Parathyroid adenoma (tissue), 2 donors: ENCODE measurements around the gene ALDH4A1.

ENCODE experiments used
- H2AFZ ChIP-seq: fragments of 300-600 bp; sonication (generic); one replicate; pipeline ENCODE4 v1.7.0; 2017; ENCODE audit warnings: antibody characterized with exemption, mild to moderate bottlenecking
- H3K27ac ChIP-seq: fragments of 300-600 bp; sonication (generic); one replicate; pipeline ENCODE4 v1.7.0; 2017
- H3K27me3 ChIP-seq: fragments of 300-600 bp; sonication (generic); one replicate; pipeline ENCODE4 v1.7.0; 2017; ENCODE audit warnings: low read length; ENCODE audit not compliant: control insufficient read depth, insufficient read depth
- H3K36me3 ChIP-seq: fragments of 300-600 bp; sonication (generic); one replicate; pipeline ENCODE4 v1.7.0; 2017; ENCODE audit warnings: low read length; ENCODE audit not compliant: control insufficient read depth, insufficient read depth
- H3K4me1 ChIP-seq: fragments of 300-600 bp; sonication (generic); one replicate; pipeline ENCODE4 v1.7.0; 2017; ENCODE audit warnings: control low read depth
- H3K4me2 ChIP-seq: fragments of 300-600 bp; sonication (generic); one replicate; pipeline ENCODE4 v1.7.0; 2017; ENCODE audit warnings: low read length
- H3K4me3 ChIP-seq: fragments of 300-600 bp; sonication (generic); one replicate; pipeline ENCODE4 v1.7.0; 2017; ENCODE audit warnings: low read depth, low read length
- H3K79me2 ChIP-seq: fragments of 300-600 bp; sonication (generic); one replicate; pipeline ENCODE4 v1.7.0; 2017; ENCODE audit warnings: control low read depth
- H3K9ac ChIP-seq: fragments of 300-600 bp; sonication (generic); one replicate; pipeline ENCODE4 v1.7.0; 2017; ENCODE audit warnings: mild to moderate bottlenecking
- H3K9me3 ChIP-seq: fragments of 300-600 bp; sonication (generic); one replicate; pipeline ENCODE4 v1.7.0; 2017; ENCODE audit warnings: low read length; ENCODE audit not compliant: control insufficient read depth
- CTCF ChIP-seq: fragments of 300-600 bp; sonication (generic); IDR thresholded peaks from one replicate; pipeline ENCODE4 v1.7.0; 2017; ENCODE audit warnings: antibody characterized with exemption, mild to moderate bottlenecking
- donor health status: primary hyperparathyroidism.

ALDH4A1 gene

GRCh38 chr1:18879215-18879790 lies 23.1 kb downstream of the ALDH4A1 start:
- no peak overlapping the region for H2AFZ ChIP-seq
- H3K27me3 ChIP-seq, result no peaks in the 10 kb centered on the region
- TF ChIP-seq CTCF, result no peak
- no peaks in the 10 kb centered on the region for H3K36me3 ChIP-seq
- H3K4me1 ChIP-seq, result no peaks in the 10 kb centered on the region
- H3K4me2 ChIP-seq, result no peak overlapping the region
- no peak overlapping the region for H3K9ac ChIP-seq
- no peaks in the 10 kb centered on the region for H3K9me3 ChIP-seq
- no peak overlapping the region for H3K27ac ChIP-seq
- no peaks in the 10 kb centered on the region for H3K79me2 ChIP-seq
- H3K4me3 ChIP-seq, result no peak overlapping the region

GRCh38 chr1:18878538-18879214 lies 23.7 kb downstream of the ALDH4A1 start:
- no peak overlapping the region for H3K4me2 ChIP-seq
- no peaks in the 10 kb centered on the region for H3K27me3 ChIP-seq
- no peak overlapping the region for H3K27ac ChIP-seq
- H3K36me3 ChIP-seq, result no peaks in the 10 kb centered on the region
- no peak overlapping the region for H2AFZ ChIP-seq
- no peak overlapping the region for H3K9ac ChIP-seq
- no peaks in the 10 kb centered on the region for H3K79me2 ChIP-seq
- no peaks in the 10 kb centered on the region for H3K4me1 ChIP-seq
- no peak overlapping the region for H3K4me3 ChIP-seq
- TF ChIP-seq CTCF, result no peak
- no peaks in the 10 kb centered on the region for H3K9me3 ChIP-seq

GRCh38 chr1:18877282-18877681 lies 25.1 kb downstream of the ALDH4A1 start:
- TF ChIP-seq CTCF, result no peak
- no peak overlapping the region for H3K27ac ChIP-seq
- no peaks in the 10 kb centered on the region for H3K79me2 ChIP-seq
- no peak overlapping the region for H2AFZ ChIP-seq
- H3K36me3 ChIP-seq, result no peaks in the 10 kb centered on the region
- no peaks in the 10 kb centered on the region for H3K9me3 ChIP-seq
- no peaks in the 10 kb centered on the region for H3K27me3 ChIP-seq
- no peak overlapping the region for H3K4me2 ChIP-seq
- H3K4me1 ChIP-seq, result no peaks in the 10 kb centered on the region
- H3K4me3 ChIP-seq, result no peak overlapping the region
- H3K9ac ChIP-seq, result no peak overlapping the region

GRCh38 chr1:18876210-18876609 lies 26.1 kb downstream of the ALDH4A1 start:
- no peaks in the 10 kb centered on the region for H3K79me2 ChIP-seq
- TF ChIP-seq CTCF, result no peak
- H3K9ac ChIP-seq, result no peak overlapping the region
- H3K4me2 ChIP-seq, result no peak overlapping the region
- no peak overlapping the region for H2AFZ ChIP-seq
- no peaks in the 10 kb centered on the region for H3K36me3 ChIP-seq
- no peak overlapping the region for H3K4me3 ChIP-seq
- H3K4me1 ChIP-seq, result no peaks in the 10 kb centered on the region
- H3K9me3 ChIP-seq, result no peaks in the 10 kb centered on the region
- no peaks in the 10 kb centered on the region for H3K27me3 ChIP-seq
- H3K27ac ChIP-seq, result no peak overlapping the region

- Histone ChIP-seq H3K4me3 (no peak overlapping the region), H3K4me2 (no peak overlapping the region), H3K79me2 (no peaks in the 10 kb centered on the region), H3K27me3 (no peaks in the 10 kb centered on the region), H3K4me1 (no peaks in the 10 kb centered on the region), H3K9ac (no peak overlapping the region), H3K36me3 (no peaks in the 10 kb centered on the region), H3K9me3 (no peaks in the 10 kb centered on the region), H3K27ac (no peak overlapping the region), H2AFZ (no peak overlapping the region)
- no peak for TF ChIP-seq CTCF
Measured at GRCh38 chr1:18875796-18876128, 26.6 kb downstream of the ALDH4A1 start.
